Activated CD8-positive, alpha-beta memory T cell treated with anti-CD3 and anti-CD28 coated beads, Interleukin-2, amount 10 ng/mL, durations not matched to agents 7 days and 5 days (primary cell): ENCODE measurements around the gene MGP. TPM values are rescaled to one million over a fixed set of nuclear protein-coding genes. Genes with fewer than 3 reads are reported as not detected.

ENCODE experiments used
- ATAC-seq: fragments of 150-1000 bp; cut with Tn5 transposase; one replicate; pipeline ENCODE4 v1.10.0; 2021; ENCODE audit warnings: moderate library complexity
- CTCF ChIA-PET: fragments of 350-600 bp; sonication (Branson Sonifier 250); formaldehyde crosslinking; loops from one replicate; lab custom pipeline; 2021; ENCODE audit warnings: antibody characterized with exemption; lab: Charles Lee
- DNase-seq: peaks from one replicate; pipeline ENCODE4 v3.0.0-alpha.2; 2020
- H3K27ac Mint-ChIP-seq: one replicate; pipeline ENCODE4 v1.8.0; 2021; ENCODE audit warnings: mild to moderate bottlenecking, mixed read lengths
- H3K27me3 Mint-ChIP-seq: one replicate; pipeline ENCODE4 v1.8.0; 2021; ENCODE audit warnings: mixed read lengths
- H3K36me3 Mint-ChIP-seq: one replicate; pipeline ENCODE4 v1.8.0; 2021; ENCODE audit warnings: mild to moderate bottlenecking, mixed read lengths
- H3K4me1 Mint-ChIP-seq: one replicate; pipeline ENCODE4 v1.8.0; 2021; ENCODE audit warnings: mixed read lengths
- H3K4me3 Mint-ChIP-seq: one replicate; pipeline ENCODE4 v1.8.0; 2021; ENCODE audit warnings: mild to moderate bottlenecking, moderate library complexity, mixed read lengths
- H3K9me3 Mint-ChIP-seq: one replicate; pipeline ENCODE4 v1.8.0; 2022; ENCODE audit warnings: low read depth, mixed read lengths
- total RNA-seq, 2 experiments: library from RNA; stranded (reverse); gene quantifications; one replicate each; pipeline ENCODE4 v1.2.3, GENCODE V29; 2021

MGP gene
- total RNA-seq, 2 experiments from 2014 or later, result not detected

DNA sequence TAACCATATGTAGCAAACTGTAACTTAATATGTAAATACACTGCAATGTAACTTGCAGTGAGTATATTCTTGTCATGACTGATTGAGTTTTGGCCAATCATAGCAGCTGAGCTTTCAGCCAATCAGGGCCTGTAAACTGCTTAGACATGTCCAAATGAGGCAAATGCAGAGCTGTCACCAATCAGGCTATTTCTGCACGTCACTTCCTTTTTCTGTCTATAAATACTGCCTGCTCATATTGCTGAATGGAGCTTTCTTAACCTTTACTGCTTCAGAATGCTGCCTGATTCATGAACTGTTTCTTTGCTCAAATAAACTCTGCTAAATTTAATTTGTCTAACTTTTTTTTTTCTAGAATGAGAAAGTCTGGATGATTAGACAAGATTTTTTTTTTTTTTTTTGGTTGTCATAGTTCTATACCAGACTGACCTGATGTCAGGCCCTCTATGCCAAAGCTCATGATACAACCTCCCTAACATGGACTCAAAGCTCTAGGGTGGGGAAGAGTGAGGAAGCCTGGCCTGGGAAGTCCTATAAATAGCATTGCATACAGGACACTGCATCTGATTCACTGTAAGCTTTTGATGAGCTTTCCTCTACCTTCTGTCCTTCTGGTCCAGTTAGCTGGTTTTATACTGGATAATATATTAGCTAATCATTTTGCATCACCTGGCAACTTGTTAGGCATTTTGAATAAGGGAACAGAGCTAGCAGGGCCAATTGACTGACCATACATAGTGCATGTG lies 12.0 kb downstream of the MGP start:
- no peaks in the 10 kb centered on the region for H3K9me3 Mint-ChIP-seq
- no peak overlapping the region for H3K27ac Mint-ChIP-seq
- no peak overlapping the region for H3K4me3 Mint-ChIP-seq
- H3K27me3 Mint-ChIP-seq, result no peaks in the 10 kb centered on the region
- peaks cover 3% of the 10 kb centered on the region for H3K4me1 Mint-ChIP-seq
- CTCF ChIA-PET, result interaction anchor here (1.3 to 1.4 kb wide), 2 partner anchors 12 to 14 kb away, joined by 4 to 5 read pairs; partner anchors contain the start of gene MGP
- H3K36me3 Mint-ChIP-seq, result no peaks in the 10 kb centered on the region
- no peak for DNase-seq
- no peak for ATAC-seq

GRCh38 chr12:14871886-14872285 lies 13.8 kb downstream of the MGP start:
- Mint-ChIP-seq H3K27ac (no peak overlapping the region), H3K36me3 (no peaks in the 10 kb centered on the region), H3K27me3 (no peaks in the 10 kb centered on the region), H3K9me3 (no peaks in the 10 kb centered on the region), H3K4me1 (peaks cover 3% of the 10 kb centered on the region), H3K4me3 (no peak overlapping the region)
- CTCF ChIA-PET, result no interaction called here
- ATAC-seq, result no peak
- no peak for DNase-seq

GRCh38 chr12:14871247-14871646 lies 14.4 kb downstream of the MGP start:
- Mint-ChIP-seq H3K27ac (no peak overlapping the region), H3K27me3 (no peaks in the 10 kb centered on the region), H3K9me3 (no peaks in the 10 kb centered on the region), H3K4me3 (no peak overlapping the region), H3K36me3 (no peaks in the 10 kb centered on the region), H3K4me1 (peaks cover 3% of the 10 kb centered on the region)
- DNase-seq, result no peak
- CTCF ChIA-PET, result no interaction called here
- ATAC-seq, result no peak

GRCh38 chr12:14868916-14869506 lies 16.6 kb downstream of the MGP start:
- DNase-seq (no peak), ATAC-seq (no peak)
- Mint-ChIP-seq H3K9me3 (peaks cover 2% of the 10 kb centered on the region), H3K4me3 (no peak overlapping the region), H3K4me1 (peaks cover 3% of the 10 kb centered on the region), H3K27ac (no peak overlapping the region), H3K36me3 (no peaks in the 10 kb centered on the region), H3K27me3 (peaks cover 8% of the 10 kb centered on the region)
- CTCF ChIA-PET, result no interaction called here

DNA sequence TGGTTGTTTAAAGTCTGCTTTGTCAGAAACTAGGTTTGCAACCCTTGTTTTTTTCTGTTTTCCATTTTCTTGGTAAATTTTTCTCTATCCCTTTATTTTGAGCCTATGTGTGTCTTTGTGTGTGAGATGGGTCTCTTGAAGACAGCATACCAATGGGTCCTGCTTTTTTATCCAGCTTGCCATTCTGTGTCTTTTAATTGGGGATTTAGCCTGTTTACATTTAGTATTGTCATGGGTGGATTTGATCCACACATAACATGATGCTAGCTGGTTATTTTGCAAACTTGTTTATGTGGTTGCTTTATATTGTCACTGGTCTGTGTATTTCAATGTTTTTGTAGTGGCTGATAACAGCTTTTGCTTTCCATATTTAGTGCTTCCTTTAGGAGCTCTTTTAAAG lies 25.2 kb downstream of the MGP start:
- Mint-ChIP-seq H3K4me3 (no peak overlapping the region), H3K9me3 (peaks cover 9% of the 10 kb centered on the region), H3K4me1 (no peaks in the 10 kb centered on the region), H3K27ac (no peak overlapping the region), H3K36me3 (peaks cover 8% of the 10 kb centered on the region), H3K27me3 (peaks cover 9% of the 10 kb centered on the region)
- CTCF ChIA-PET, result no interaction called here
- ATAC-seq (no peak), DNase-seq (no peak)

- ATAC-seq (no peak), DNase-seq (no peak)
- CTCF ChIA-PET, result no interaction called here
- H3K36me3 Mint-ChIP-seq, result peaks cover 8% of the 10 kb centered on the region
- no peaks in the 10 kb centered on the region for H3K4me1 Mint-ChIP-seq
- no peak overlapping the region for H3K27ac Mint-ChIP-seq
- no peak overlapping the region for H3K4me3 Mint-ChIP-seq
- H3K9me3 Mint-ChIP-seq, result peaks cover 7% of the 10 kb centered on the region
- H3K27me3 Mint-ChIP-seq, result no peaks in the 10 kb centered on the region
Observed at GRCh38 chr12:14858513-14858912, 27.1 kb downstream of the MGP start.

- H3K27ac Mint-ChIP-seq, result no peak overlapping the region
- ATAC-seq (no peak), DNase-seq (no peak)
- H3K9me3 Mint-ChIP-seq, result peaks cover 2% of the 10 kb centered on the region
- no peaks in the 10 kb centered on the region for H3K4me1 Mint-ChIP-seq
- CTCF ChIA-PET, result no interaction called here
- H3K27me3 Mint-ChIP-seq, result no peaks in the 10 kb centered on the region
- H3K36me3 Mint-ChIP-seq, result peaks cover 3% of the 10 kb centered on the region
- no peak overlapping the region for H3K4me3 Mint-ChIP-seq
Observed at GRCh38 chr12:14854586-14855183, 31.0 kb downstream of the MGP start.

DNA sequence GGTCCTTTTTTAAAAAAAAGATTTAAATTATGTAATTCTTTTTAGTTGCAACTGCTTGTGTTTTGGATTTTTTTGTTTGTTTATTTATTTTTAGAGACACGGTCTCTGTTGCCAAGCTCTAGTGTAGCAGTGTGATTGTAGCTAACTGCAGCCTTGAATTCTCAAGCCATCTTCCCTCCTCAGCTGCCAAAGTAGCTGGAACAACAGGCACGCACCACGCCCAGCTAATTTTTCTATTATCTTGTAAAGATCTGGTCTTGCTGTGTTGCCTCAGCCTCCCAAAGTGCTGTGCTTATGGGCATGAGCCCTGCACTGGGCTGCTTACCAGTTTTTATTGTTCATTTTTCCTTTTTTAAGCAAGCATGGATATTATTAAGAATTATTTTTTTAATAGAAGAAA lies 31.7 kb downstream of the MGP start:
- no peak overlapping the region for H3K27ac Mint-ChIP-seq
- no peak overlapping the region for H3K4me3 Mint-ChIP-seq
- H3K9me3 Mint-ChIP-seq, result no peaks in the 10 kb centered on the region
- DNase-seq (no peak), ATAC-seq (no peak)
- H3K27me3 Mint-ChIP-seq, result no peaks in the 10 kb centered on the region
- H3K4me1 Mint-ChIP-seq, result no peaks in the 10 kb centered on the region
- no peaks in the 10 kb centered on the region for H3K36me3 Mint-ChIP-seq
- CTCF ChIA-PET, result interaction anchor here (0.6 kb wide), 1 partner anchor 133 kb away, joined by 5 read pairs; no protein-coding TSS in a partner anchor

DNA sequence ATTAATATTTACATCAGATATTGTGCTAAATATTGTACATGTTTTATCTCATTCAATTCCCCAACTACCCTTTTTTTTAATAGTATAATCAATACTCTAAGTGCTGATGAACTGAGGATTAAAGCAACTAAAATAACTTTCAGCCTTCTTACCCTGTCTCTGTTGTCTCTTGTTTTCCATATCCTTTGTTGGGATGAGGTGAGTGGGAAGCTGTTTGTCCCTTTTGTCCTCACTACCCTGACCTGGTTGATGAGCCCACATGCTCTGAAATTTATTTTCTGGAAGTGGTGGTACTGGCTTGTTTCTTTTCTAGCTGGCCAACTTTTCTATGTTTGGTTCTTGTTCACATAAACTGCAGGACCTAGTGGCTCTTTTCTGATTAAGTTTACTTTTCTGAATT lies 32.8 kb downstream of the MGP start:
- Mint-ChIP-seq H3K36me3 (no peaks in the 10 kb centered on the region), H3K4me1 (no peaks in the 10 kb centered on the region), H3K9me3 (no peaks in the 10 kb centered on the region), H3K27me3 (no peaks in the 10 kb centered on the region), H3K27ac (no peak overlapping the region), H3K4me3 (no peak overlapping the region)
- DNase-seq (no peak), ATAC-seq (no peak)
- CTCF ChIA-PET, result no interaction called here

DNA sequence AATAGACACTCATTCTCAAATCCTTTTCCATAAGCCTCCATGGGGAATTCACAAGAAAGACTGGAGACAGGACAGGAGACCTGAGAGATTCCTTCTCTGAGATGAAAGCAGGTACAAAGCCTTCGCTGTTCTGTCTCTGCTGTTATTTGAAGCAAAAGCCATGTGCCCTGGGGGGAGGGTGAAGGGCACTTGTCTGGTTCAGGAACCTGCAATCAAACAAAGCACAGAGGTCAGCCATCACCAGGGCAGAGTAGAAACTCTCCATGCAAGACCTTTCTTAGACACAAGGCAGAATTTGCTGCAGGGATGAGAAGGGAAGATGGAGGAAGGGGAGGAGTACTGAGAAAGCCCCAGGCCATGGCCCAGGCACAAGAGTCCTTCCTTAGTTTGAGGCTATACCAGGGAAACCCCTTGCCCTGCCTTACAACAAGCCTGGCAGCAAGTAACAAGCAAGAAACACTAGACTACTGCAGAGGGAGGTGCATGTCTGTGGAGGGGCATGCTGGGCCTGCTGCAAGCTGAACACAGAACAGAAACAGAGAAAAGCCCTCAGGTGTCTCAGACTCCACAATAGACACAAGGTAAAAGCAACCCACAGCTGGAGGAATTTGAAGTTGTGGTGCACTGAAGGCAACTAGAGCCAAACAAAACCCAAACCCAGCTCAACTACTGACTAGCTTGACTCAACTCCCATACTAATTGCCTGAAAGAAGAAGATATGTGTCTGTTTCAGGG lies 34.6 kb downstream of the MGP start:
- H3K36me3 Mint-ChIP-seq, result no peaks in the 10 kb centered on the region
- no peak for ATAC-seq
- H3K9me3 Mint-ChIP-seq, result no peaks in the 10 kb centered on the region
- H3K27ac Mint-ChIP-seq, result no peak overlapping the region
- peaks cover 2% of the 10 kb centered on the region for H3K4me1 Mint-ChIP-seq
- no peak for DNase-seq
- CTCF ChIA-PET, result interaction anchor here (0.6 to 1.1 kb wide), 5 partner anchors 97 to 371 kb away, joined by 3 to 4 read pairs (median 3); no protein-coding TSS in a partner anchor
- no peak overlapping the region for H3K4me3 Mint-ChIP-seq
- no peaks in the 10 kb centered on the region for H3K27me3 Mint-ChIP-seq

GRCh38 chr12:14849661-14850060 lies 36.0 kb downstream of the MGP start:
- H3K9me3 Mint-ChIP-seq, result no peaks in the 10 kb centered on the region
- peaks cover 4% of the 10 kb centered on the region for H3K4me1 Mint-ChIP-seq
- no peaks in the 10 kb centered on the region for H3K27me3 Mint-ChIP-seq
- no peak for ATAC-seq
- no peak overlapping the region for H3K27ac Mint-ChIP-seq
- CTCF ChIA-PET, result interaction anchor here (1.2 kb wide), 1 partner anchor 34 kb away, joined by 3 read pairs; no protein-coding TSS in a partner anchor
- no peaks in the 10 kb centered on the region for H3K36me3 Mint-ChIP-seq
- DNase-seq, result no peak
- no peak overlapping the region for H3K4me3 Mint-ChIP-seq

DNA sequence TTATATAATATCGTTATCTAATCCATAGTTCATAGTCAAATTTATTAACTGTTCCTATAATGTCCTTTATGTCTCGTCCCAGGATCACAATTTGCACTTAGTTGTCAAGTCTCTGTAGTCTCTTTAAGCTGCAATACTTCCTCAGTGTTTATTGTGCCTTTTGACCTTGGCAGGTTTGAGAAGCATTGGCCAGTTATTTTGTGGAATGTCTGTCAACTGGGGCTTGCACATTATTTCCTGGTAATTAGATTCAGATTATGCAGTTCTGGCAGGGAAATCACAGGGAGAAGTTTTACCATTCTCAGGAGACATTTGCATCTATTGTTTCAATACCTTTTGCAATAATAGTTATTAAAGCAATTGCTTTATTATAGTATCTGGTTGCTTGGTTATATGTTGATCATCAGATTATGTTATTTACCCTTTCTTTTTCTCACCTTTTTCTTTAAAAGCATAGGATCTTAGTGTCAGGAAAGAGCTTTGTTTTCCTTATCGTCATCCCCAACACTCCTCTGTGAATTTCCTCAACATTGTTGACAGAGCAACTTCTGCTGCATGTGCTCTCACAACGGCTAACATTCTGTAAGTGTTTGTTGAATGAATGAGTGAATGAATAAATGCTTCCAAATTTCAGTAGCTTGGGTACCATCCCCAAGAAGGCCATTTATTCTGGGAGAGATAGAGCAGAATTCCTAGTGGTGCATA lies 38.6 kb downstream of the MGP start:
- CTCF ChIA-PET, result interaction anchor here (0.6 to 7.7 kb wide), 8 partner anchors 10 to 374 kb away, joined by 3 to 62 read pairs (median 3); partner anchors contain the start of genes ERP27 and RERG
- H3K4me1 Mint-ChIP-seq, result peaks cover 4% of the 10 kb centered on the region
- DNase-seq, result no peak
- H3K27me3 Mint-ChIP-seq, result no peaks in the 10 kb centered on the region
- H3K27ac Mint-ChIP-seq, result no peak overlapping the region
- ATAC-seq, result no peak
- no peak overlapping the region for H3K4me3 Mint-ChIP-seq
- H3K9me3 Mint-ChIP-seq, result no peaks in the 10 kb centered on the region
- no peaks in the 10 kb centered on the region for H3K36me3 Mint-ChIP-seq
